Osteoblast (primary cell): ENCODE results near the gene MAU2. TPM values are rescaled to one million over a fixed set of nuclear protein-coding genes. Genes with fewer than 3 reads are reported as not detected.

Source experiments
- DNase-seq: peaks from one replicate; pipeline ENCODE4 v3.0.0; 2011; ENCODE audit warnings: low spot score, mixed read lengths; ENCODE audit not compliant: insufficient read length; ENCODE audit errors: missing footprints
- H2AFZ ChIP-seq: 2 replicates; pipeline ENCODE4 v1.6.0; 2011; ENCODE audit warnings: mild to moderate bottlenecking, low read length
- H3K27ac ChIP-seq: 2 replicates; pipeline ENCODE4 v1.5.1; 2011; ENCODE audit warnings: mild to moderate bottlenecking, low read depth, low read length, moderate library complexity
- H3K27me3 ChIP-seq: 2 replicates; pipeline ENCODE4 v1.6.0; 2012; ENCODE audit warnings: mild to moderate bottlenecking, control low read depth, inconsistent platforms, low read length, moderate library complexity; ENCODE audit not compliant: insufficient read depth
- H3K36me3 ChIP-seq: 2 replicates; pipeline ENCODE4 v1.5.1; 2011; ENCODE audit warnings: mild to moderate bottlenecking, low read length, control low read depth, moderate library complexity; ENCODE audit not compliant: insufficient read depth
- H3K4me1 ChIP-seq: 2 replicates; pipeline ENCODE4 v1.5.1; 2011; ENCODE audit warnings: mild to moderate bottlenecking, low read length, control low read depth, moderate library complexity; ENCODE audit not compliant: insufficient read depth
- H3K4me2 ChIP-seq: 2 replicates; pipeline ENCODE4 v1.6.0; 2011; ENCODE audit warnings: mild to moderate bottlenecking, low read length; ENCODE audit not compliant: insufficient read depth
- H3K4me3 ChIP-seq: fragments of 200-600 bp; sonication (generic); 3 replicates; pipeline ENCODE4 v1.5.1; 2012; ENCODE audit warnings: mild to moderate bottlenecking, low read length, inconsistent platforms; ENCODE audit not compliant: insufficient read depth
- H3K79me2 ChIP-seq: 2 replicates; pipeline ENCODE4 v1.6.0; 2012; ENCODE audit warnings: mild to moderate bottlenecking, low read length, control low read depth, inconsistent platforms; ENCODE audit not compliant: insufficient read depth
- H3K9me3 ChIP-seq: 2 replicates; pipeline ENCODE4 v1.5.1; 2011; ENCODE audit warnings: low read depth, low read length, control low read depth
- H4K20me1 ChIP-seq: 2 replicates; pipeline ENCODE4 v1.6.0; 2012; ENCODE audit warnings: mild to moderate bottlenecking, low read length, control low read depth; ENCODE audit not compliant: insufficient read depth
- total RNA-seq: library from RNA; depleted of rRNA; stranded (reverse); fragments of >200 nt; gene quantifications from 2 replicates; pipeline ENCODE4 v1.2.3, GENCODE V29; 2012
- TF ChIP-seq, protein P1 (sequence below): IDR thresholded peaks from 2 replicates; pipeline ENCODE4 v1.5.1; 2011; ENCODE audit warnings: mild to moderate bottlenecking, low read depth, low read length, moderate library complexity; ENCODE audit errors: extremely low read depth

Gene MAU2
- total RNA-seq, 1 donor: 39.1 TPM

DNA sequence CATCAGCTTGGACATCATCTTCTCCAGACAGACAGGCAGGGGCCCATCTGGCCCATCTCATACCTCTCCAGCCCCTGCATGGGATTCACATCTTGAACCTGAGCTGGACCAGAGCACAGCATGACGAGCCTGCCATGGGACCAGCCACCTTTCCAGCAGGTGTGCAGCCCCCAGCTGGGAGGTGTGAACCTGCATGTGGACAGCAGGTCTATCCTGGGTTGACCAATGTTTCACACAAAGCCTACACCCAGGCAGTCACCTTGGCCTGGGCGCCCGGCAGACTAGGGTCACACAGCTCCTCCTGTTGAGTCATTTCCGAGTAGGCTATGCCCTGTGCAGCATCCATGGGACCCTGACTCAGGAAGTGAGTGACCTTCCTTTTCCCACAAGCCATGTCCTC, 41.4 kb downstream of the MAU2 start:
- Histone ChIP-seq H4K20me1 (no peaks in the 10 kb centered on the region), H3K4me3 (no peak overlapping the region), H3K36me3 (peaks cover 13% of the 10 kb centered on the region), H3K9me3 (no peaks in the 10 kb centered on the region), H3K27me3 (no peaks in the 10 kb centered on the region), H3K27ac (no peak overlapping the region), H3K4me1 (peaks cover 12% of the 10 kb centered on the region), H3K79me2 (no peaks in the 10 kb centered on the region), H2AFZ (no peak overlapping the region), H3K4me2 (no peak overlapping the region)
- DNase-seq: no peak
- TF ChIP-seq, protein P1, sequence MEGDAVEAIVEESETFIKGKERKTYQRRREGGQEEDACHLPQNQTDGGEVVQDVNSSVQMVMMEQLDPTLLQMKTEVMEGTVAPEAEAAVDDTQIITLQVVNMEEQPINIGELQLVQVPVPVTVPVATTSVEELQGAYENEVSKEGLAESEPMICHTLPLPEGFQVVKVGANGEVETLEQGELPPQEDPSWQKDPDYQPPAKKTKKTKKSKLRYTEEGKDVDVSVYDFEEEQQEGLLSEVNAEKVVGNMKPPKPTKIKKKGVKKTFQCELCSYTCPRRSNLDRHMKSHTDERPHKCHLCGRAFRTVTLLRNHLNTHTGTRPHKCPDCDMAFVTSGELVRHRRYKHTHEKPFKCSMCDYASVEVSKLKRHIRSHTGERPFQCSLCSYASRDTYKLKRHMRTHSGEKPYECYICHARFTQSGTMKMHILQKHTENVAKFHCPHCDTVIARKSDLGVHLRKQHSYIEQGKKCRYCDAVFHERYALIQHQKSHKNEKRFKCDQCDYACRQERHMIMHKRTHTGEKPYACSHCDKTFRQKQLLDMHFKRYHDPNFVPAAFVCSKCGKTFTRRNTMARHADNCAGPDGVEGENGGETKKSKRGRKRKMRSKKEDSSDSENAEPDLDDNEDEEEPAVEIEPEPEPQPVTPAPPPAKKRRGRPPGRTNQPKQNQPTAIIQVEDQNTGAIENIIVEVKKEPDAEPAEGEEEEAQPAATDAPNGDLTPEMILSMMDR: no peak

DNA sequence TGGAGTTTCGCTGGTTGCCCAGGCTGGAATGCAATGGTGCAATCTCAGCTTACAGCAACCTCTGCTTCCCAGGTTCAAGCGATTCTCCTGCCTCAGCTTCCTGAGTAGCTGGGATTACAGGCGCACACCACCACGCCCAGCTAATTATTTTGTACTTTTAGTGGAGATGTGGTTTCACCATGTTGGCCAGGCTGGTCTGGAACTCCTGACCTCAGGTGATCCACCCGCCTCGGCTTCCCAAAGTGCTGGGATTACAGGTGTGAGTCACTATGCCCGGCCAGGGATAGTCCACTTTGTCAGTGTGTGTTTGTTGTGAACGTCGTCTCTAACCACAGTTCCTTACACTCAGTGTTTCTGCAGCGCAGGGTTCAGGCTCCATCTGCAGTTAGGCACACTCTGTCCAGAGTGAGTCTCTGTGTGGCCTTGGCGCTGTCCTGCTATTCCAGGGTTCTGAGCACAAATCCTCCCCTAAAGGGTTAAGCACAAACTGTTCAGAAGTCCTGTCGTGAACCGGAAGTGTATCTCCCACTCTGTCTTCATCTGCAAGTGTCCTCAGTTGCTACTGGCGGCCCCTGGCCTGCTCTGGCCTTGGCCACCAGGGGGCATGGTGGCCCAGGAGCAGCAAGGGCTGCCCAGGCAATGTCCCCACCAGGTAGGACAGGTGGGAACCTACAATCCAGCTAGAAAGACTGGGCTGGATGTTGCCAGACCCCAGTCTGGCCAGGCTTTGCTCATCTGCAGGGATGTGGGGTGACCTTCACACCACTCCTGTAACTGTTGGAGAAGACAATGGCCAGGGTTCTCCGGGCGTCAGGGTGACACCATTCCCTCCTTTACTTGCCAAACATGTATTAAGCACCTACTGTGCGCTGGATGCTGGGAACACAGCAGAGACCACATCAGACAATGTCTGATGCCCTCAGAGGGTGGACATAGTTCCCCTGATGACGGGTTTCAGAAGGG, 46.1 kb downstream of the MAU2 start:
- no peaks in the 10 kb centered on the region for H3K36me3 ChIP-seq
- H3K4me2 ChIP-seq: peak overlapping the region; percentile 81
- peak overlapping the region; percentile 59 for H3K4me3 ChIP-seq
- H3K4me1 ChIP-seq: peaks cover 7% of the 10 kb centered on the region
- no peaks in the 10 kb centered on the region for H3K79me2 ChIP-seq
- no peak overlapping the region for H3K27ac ChIP-seq
- DNase-seq: peak; percentile 91
- no peaks in the 10 kb centered on the region for H4K20me1 ChIP-seq
- no peaks in the 10 kb centered on the region for H3K9me3 ChIP-seq
- peak overlapping the region; percentile 99 for H2AFZ ChIP-seq
- TF ChIP-seq, protein P1: peak; percentile 95
- no peaks in the 10 kb centered on the region for H3K27me3 ChIP-seq

DNA sequence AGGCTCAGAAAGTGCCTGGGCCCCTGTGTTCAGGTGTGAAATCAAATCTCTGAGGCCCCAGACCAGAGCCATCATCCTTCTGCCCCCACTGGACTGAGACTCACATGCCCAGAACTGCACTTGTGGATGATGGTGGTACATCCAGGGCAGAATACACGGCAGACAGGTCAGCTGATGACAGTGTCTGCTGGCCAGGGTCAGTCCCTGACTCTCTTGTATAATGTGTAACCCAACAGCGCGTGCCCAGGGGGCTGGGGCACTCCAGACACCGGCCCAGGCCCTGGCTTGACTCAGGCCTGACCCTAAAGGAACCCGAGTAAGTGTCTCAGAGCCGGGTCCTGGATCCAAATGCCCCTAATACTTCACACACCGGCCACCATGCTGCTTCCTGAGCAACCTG, 47.5 kb downstream of the MAU2 start:
- DNase-seq: no peak
- H3K4me3 ChIP-seq: no peak overlapping the region
- H4K20me1 ChIP-seq: no peaks in the 10 kb centered on the region
- H3K27me3 ChIP-seq: no peaks in the 10 kb centered on the region
- H3K27ac ChIP-seq: no peak overlapping the region
- no peaks in the 10 kb centered on the region for H3K9me3 ChIP-seq
- no peak overlapping the region for H2AFZ ChIP-seq
- TF ChIP-seq, protein P1: no peak
- H3K4me1 ChIP-seq: peaks cover 7% of the 10 kb centered on the region
- H3K36me3 ChIP-seq: no peaks in the 10 kb centered on the region
- no peak overlapping the region for H3K4me2 ChIP-seq
- H3K79me2 ChIP-seq: no peaks in the 10 kb centered on the region

DNA sequence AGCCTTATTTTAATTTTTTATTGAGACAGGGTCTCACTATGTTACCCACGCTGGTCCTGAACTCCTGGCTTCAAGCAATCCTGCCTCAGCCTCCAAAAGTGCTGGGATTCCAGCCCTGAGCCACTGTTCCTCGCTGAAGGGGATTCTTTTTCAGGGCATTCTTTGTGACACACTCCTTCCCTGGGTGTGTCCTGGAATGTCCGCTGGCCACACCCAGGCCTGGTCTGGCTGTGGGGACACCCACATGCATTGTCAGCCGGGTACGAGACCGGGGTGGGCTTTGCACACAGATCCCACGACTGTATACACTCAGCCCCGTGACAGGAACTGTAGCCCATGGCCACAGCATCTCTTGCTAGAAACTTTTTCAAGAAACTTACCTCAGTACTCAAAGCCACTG, 50.4 kb downstream of the MAU2 start:
- no peak for DNase-seq
- TF ChIP-seq, protein P1: no peak

More for the DNA sequence above, 50.4 kb downstream of the MAU2 start:
- Histone ChIP-seq H3K36me3 (no peaks in the 10 kb centered on the region), H3K9me3 (no peaks in the 10 kb centered on the region), H3K27me3 (no peaks in the 10 kb centered on the region), H3K27ac (no peak overlapping the region), H3K4me3 (no peak overlapping the region), H4K20me1 (no peaks in the 10 kb centered on the region), H3K79me2 (no peaks in the 10 kb centered on the region), H2AFZ (no peak overlapping the region), H3K4me1 (peaks cover 3% of the 10 kb centered on the region), H3K4me2 (no peak overlapping the region)
